GF-D8 (cell line): ENCODE results near the gene SAC3D1.

Experiments
- DNase-seq: peaks from one replicate; lab custom pipeline; 2025; lab: John Stamatoyannopoulos, UW

The SAC3D1 gene

DNA sequence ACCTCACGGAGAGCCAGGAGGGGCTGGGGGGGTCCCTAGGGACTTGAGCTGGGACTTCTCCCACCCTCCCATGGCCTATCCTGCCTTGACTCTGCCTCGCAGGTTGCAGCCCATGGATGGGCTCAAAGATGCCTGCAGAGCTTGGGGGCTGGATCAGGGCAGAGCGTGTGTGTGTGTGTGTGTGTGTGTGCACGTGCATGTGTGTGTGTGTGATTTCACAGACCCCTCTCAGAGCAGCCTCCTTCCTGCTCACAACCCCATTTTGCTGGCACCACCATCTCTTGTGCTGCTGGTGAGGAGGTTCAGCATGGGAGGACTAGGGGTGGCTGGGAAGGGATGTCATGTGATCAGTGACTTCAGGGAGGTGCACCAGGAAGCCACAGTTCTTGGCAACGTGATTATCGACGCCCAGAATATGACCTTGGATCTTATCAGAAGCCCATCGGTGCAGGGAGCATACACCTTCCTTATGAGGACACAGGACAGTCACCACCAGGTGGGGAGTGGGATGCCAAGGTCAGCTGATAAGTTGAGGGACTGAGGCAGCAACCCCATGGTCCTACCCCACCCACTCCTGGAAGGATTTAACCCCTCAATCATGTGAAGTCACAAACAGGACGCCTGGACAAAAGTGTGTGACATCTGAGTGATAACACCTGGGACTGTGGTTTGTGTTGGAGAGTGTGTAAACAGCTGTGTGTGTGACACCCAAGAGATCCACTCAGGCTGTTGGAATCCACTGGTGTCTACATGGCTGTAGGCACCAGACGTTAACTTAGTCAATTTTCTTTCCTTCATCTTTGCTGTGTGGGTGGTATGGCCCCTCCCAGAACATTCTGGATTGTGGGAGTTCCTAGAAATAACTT lies 19.2 kb downstream of the SAC3D1 start:
- no peak for DNase-seq

DNA sequence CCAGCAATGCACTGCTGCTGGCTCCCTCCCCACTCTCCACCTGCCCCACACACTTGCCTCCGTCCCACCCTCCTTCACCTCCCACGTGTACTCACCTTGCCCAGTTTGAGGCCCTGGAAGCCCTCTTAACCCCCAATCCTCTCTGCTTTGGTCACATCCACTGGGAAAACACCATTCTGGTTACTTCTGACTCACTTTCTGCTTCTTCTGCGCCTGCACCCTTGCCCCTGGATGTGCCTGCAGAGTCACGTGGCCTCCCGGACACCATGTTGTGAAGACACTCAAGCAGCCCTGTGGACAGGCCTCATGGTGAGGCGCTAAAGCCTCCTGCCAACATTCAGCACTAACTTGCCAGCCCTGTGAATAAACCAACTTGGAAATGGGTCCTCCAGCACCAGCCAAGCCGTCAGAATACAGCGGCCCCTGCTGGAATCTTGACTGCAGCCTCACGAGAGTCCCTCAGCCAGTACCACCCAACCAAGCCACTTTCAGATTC lies 20.0 kb downstream of the SAC3D1 start:
- DNase-seq: no peak

DNA sequence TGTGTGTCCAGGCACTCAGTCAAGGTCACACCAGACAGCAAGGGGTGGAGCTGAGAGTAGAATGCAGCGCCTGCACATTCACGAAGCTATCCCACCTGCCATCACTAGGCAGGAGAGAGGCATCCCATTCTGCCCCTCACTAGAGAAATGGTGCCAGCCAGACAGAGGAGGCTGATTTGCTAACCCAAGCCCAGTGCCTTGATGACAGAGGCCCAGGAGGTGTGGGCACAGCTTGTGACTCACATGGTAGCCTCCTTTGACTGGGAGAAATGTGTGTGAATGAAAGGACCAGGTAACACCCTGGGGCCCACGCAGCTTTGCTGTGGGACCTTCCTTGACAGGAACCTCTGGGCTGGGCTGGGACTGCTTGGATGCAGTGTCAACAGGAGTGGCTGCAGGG lies 22.5 kb downstream of the SAC3D1 start:
- no peak for DNase-seq

DNA sequence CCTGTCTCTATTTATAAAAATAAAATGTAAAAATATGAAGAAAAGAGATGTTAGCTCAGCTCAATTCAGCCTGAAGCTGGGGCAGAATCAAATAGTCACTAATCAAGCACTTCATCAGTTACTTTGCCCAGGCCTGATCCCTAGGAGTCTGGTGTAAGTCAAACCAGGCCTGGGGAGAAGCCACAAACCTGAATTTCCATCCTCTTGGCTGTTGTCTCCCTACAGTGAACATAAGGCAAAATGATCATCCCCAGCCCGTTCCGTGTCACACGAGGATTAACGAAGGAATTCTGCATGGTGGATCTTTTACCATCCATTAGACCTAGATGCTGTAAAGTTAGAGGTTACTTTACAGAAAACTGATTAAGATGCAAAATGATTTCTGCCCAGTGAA lies 23.8 kb downstream of the SAC3D1 start:
- no peak for DNase-seq

DNA sequence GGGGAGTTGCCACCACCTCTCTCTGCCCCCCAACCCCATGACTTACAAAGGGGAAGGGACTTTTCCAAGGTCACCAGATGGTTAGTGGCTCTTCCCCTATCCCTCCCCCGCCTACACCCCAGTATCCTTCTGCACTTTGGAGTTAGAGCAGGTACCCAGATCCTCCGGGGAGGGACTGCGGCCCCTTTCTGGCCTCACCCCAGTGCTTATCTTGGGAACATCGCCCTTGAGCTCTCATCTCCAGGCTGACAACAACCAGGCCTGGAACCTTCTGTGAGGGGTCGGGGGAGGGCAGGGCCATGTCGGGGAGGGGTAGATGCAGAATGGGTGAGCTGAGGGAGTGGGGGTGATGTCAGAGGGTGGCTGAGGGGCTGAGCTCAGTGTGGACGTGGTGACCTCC lies 24.8 kb downstream of the SAC3D1 start:
- no peak for DNase-seq

DNA sequence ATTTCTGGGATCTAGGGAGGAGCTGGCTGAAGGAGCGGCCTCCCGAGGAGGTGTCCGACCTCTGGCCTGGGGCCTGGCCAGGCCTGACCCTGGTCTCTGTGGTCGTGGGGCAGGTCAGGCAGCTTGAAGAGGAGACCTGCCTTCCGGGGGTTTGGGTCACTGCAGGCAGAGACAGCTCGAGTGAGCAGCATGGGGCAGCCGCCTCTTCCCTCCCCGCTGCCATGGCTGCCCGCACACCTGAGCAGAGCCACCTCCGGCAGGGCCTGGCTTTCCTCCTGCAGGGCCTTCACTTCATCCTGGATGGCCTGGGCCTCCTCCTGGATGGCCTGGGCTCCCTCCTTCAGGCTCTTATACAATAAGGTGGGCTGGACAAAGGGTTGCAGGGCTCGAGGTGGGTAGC lies 25.3 kb downstream of the SAC3D1 start:
- no peak for DNase-seq

DNA sequence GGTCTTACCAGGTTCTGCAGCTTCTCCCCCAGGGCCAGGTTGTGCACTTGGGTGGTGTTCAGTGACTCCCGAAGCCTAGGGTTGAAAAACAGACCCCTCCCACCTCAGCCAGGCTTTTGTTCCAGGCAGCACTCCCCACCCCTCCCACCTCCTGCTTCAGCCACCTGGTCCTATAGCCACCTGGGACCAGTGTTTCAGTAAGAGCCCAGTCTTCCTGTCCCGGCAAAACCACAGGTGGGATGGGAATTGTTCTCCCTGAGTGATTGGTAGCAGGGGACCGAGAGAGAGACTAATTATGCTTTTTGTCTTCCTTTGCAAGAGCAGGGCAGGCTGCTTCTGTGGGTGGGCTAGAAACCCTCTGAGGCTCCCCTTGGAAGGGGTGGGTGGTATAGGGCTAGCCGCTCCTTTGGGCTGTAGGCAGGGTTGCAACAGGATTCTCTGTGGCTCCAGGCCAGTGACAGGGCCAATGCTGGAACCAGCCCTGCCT lies 25.8 kb downstream of the SAC3D1 start:
- no peak for DNase-seq

DNA sequence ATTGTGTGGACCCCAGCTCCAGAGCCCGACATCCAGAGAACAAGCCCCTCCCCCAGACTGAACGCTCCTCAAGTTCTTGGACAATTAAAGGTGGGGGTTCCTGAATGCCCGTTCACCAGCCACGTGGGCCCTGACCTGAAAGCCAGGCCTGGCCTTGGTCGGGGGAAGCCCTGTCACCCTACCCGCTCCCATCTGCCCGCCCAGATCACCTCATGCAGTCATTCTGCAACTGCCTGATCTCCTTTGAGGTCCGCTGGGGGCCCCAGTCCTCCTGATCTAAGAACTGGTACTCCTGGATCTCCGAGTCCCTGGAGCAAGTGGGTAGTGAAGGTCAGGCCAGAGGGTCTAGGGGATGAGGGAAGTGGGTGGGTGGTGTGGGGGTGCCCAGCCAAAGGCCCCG lies 26.4 kb downstream of the SAC3D1 start:
- DNase-seq: no peak

DNA sequence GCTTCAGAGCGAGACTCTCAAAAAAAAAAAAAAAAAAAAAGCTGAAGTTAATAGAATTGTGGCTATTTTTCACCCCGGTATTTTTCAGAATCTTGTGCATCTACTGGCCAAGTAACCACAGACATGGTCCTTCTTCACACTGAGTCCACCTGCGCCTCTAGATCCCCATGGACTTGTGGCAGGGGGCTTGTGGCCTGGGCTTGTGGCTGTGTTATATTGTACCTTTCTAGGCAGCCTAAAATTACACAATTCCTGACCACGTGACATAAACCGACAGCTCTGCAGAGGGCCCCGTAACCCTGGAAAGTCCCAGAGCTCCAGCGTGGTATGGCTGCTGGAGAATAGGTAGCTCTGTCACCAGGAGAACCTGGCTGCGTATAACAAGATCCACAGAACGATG lies 28.2 kb downstream of the SAC3D1 start:
- DNase-seq: peak; percentile 56

DNA sequence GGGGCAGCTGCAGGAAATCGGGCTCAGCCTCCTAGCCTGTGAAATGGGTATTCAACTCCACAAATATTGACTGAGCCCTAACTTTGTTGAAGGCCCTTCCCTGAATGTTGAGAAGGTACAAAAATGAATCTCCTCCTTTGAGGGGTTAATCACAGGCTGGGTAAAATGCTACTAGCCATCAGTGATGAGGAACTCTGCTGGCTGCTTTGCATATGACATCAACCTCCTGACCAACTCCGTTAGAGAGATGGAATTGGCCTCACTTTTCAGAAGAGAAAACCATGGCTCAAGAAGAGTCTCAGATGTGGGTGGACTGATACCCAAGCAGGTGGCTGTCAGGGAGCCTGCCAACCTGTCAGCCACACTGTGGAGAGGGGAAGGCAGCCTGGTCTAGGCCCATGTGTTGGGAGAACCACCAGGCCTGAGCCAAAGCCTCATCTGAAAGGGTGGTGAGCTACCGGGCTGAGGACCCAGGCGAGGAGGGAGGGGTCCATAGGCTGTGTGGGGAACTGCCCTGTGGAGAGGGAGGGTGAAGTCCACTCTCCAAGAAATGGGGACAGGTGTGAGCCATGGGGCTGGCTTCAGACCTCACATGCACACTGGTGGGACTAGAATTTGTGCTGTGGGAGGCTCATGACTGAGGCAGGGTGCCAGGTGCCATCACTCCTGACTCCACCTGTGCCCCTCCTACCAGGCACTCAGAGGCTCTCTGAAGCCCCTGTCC lies 31.1 kb downstream of the SAC3D1 start:
- no peak for DNase-seq

DNA sequence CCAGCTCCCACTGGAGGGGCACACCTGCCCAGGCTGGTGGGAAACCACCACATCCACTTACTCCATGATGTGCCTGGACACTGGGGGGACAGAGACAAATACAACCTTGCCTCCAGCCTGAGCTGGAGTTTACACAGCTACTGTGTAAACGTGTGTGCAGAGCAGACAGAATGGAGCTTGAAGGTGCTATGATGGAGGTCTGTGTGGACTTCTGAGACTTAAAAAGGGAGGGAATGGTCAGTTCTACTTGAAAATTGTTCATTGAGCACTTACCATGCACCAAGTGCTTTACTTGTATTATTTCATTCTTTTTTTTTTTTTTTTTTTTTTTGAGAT lies 31.6 kb downstream of the SAC3D1 start:
- no peak for DNase-seq

DNA sequence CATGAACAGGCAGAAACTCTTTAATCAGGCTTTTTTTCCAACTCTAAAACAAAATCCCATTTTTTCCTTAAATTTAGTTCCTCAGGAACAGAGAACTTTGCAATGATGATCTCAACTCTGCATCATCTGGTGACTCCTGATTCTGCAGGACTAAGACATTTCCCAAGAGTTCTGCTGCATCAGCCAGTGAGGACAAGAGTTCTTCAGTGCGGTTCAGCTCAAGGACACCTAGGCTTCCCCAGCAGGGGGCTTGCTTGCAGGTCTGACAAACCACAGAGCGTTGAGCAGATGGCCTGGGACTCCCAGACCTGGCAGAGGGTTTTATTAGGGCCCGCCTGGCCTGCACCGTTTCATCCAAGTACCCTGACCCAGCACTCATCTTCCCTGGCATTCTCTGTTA lies 36.4 kb downstream of the SAC3D1 start:
- DNase-seq: no peak

DNA sequence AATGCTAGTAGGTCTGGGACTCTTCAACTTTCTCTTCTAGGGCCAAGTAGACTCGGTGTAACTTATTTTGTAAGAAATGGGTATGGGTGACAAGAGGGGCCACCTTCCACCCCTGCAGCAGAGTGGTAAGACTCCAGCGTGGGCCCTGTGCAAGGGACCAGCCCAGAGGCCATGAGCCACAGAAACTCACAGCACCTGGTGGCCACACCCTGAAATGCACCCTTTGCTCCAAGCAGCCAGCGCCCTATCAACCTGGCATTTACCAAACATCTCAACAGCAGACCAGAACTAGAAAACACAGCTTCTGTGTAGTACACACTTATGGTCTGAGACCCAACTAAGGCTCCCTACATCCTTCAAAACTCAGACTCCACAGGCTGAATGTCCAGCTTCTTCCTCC lies 37.1 kb downstream of the SAC3D1 start:
- no peak for DNase-seq

DNA sequence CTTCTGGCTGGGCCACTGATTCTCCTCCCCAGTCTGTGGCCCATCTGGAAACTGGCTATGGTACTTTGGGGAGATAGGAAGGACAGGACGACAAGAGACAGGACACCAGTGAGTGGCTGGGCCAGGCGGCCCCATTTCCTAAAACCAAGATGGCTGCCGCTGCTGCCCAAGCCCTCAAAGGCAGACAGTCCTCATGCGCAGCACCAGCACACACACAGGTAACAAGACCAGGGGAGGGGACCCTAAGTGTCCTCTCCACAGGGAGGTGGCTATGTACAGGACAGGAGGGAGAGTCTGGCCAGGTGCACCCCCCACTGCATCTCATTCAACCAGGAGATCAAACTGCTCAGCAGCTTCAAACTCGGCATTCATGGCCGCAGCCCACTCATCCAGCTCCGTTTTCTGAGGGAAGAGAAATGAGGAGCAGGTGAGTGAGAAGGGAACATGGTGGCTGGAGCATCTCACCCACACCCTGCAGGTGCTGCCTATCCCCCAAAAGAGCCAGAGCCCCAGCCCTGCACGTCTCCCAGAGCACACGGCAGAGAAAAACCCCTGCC lies 37.9 kb downstream of the SAC3D1 start:
- no peak for DNase-seq

DNA sequence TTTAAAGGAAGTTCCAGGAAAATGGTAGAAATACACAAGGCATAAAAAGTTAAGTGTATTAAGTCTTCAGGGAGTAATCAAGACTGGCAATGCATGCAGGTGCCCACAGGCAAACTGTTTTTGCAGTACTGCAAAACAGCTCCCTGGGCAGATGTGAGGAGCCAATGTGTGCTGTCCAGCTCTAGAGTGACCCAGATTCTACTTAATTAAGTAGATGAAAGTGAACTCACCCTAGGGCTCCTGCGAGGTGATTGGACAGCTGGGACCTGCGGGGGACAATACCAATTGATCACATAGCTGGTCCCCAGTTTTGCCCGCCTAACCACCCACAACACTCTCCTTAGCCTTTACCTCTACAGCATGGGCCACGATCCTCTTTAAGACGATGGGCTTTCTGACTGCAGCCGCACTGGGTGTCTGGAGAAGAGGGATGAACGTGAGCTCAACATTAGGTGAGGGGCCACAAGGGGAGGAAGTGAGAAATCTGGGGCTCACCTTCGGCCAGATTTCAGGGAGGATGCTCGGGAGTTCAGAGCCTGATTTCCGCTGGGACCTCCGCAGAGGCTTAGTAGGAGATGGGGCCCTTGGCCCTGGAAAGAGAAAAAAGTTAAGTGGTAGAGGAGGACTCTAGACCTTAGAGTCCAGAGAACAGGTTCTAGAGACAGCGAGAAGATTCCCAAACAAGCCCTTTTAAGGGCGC lies 42.3 kb downstream of the SAC3D1 start:
- DNase-seq: no peak

DNA sequence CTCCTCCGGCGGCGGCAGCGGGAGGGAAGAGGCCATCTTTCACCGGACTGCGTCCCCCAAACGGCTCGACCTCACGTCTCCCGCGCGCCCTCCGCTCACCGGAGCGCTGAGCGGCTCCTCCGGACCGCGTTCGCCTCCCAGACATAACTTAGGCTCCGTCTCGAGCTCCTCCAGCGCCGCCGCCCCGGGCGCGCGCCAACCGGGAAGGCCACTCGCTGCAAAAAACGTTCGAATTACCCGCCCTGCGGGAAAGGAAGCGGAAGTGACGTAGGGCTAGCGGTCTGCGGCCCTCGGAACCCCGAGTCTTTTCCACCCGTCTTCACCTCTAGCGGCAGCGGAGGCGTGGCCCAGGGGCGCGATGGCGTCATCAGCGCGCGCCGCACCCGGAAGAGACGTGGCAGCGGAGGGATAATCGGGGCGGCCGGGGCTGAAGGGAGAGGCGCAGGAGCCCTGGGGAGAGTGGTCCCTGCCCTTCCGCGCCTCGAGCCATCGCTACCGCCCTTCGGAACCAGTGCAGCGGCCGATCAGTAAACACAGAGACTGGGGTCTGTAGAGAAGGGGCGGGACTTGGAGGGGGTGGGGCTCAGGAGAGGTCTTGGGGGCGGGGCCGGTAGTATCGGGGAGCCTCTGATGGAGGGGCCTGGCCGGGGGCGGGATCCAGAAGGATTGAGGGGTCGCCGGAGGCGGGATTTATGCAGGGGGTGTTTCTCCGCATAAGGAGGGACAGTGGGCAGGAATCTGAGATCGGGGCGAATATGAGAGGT lies 43.0 kb downstream of the SAC3D1 start, which contains the start of the genes CDCA5 and ZFPL1:
CDCA5 (minus strand) TSS at position 207 of the 764 bp plus-strand sequence; CDS start at position 145, 62 bp downstream.
ZFPL1 (plus strand) TSS at position 389 of the 764 bp plus-strand sequence. CDS start 477 bp downstream, outside the sequence.
- DNase-seq: peak; percentile 87

DNA sequence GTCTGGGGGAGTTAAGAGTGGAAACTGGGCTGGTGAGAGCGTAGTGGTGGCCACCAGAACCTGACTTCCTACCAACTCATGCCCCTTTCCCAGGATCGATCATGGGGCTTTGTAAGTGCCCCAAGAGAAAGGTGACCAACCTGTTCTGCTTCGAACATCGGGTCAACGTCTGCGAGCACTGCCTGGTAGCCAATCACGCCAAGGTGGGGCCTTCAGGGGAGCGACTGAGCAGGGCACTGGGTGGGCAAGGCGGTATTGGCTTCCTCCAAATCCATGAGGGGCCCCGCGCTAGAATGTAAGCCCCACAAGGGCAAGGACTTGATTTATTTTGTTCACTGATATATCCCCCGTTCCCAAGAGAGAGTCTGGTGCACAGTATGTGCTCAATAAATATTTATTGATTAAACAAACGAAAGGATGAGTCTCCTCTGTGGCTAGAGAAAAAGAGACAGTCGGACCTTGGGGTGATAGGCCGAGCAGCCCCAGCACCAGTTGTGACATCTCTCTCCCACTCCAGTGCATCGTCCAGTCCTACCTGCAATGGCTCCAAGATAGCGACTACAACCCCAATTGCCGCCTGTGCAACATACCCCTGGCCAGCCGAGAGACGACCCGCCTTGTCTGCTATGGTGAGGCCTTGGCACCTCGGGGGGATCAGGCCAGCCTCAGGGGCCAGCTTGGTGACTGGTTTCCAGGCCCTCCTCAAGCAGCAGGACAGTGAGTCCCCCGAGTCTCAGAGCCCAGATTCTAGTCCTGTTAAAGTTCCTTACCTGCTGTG lies 43.8 kb downstream of the SAC3D1 start:
- no peak for DNase-seq

DNA sequence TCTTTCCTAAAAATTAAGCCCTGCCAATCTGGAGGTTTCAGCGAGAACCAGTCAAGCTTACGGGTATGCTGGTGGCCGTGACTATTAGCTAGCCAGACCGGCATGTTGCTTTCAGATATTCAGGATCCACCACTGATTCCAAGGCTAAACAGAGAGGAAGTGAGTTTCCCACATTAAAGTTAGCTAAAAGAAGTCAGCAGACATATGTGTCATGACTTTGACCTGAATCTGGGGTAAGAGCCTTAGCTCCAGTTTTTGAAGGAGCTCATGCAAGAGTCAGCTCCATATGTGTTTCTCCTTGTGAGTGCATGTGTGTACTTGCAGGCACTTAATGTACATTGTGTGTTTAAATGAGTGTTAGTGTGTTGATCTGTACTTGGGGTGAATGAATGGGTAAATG lies 44.4 kb downstream of the SAC3D1 start:
- DNase-seq: no peak

DNA sequence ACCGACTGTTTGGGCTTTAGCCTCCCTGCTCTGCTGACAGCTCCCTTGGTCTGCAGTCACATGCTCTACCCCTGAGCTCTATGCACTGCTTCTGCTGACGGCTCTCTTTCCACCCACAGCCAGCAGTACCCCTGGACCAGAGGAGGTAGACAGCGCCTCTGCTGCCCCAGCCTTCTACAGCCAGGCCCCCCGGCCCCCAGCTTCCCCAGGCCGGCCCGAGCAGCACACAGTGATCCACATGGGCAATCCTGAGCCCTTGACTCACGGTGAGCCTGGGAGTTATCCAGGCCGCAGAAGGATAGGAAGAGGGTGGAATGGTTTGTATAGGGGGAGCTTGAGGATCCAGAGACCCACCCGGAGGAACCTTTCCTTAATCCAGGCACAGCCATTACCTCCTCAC lies 45.8 kb downstream of the SAC3D1 start:
- no peak for DNase-seq

DNA sequence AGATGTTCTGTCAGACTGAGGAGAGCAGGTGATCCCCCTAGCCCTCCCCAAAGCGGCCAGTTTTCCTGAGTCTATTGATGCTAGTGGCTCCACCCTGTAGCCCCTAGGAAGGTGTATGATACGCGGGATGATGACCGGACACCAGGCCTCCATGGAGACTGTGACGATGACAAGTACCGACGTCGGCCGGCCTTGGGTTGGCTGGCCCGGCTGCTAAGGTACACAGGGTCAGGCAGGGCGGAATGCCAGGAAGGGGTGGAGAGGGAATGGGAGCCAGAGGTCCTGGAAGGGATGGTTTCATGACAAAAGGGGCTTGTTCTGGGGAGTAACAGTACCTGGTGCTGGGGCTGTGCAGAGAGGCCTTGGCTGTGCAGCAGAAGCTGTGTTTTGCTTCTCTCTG lies 46.2 kb downstream of the SAC3D1 start:
- no peak for DNase-seq

DNA sequence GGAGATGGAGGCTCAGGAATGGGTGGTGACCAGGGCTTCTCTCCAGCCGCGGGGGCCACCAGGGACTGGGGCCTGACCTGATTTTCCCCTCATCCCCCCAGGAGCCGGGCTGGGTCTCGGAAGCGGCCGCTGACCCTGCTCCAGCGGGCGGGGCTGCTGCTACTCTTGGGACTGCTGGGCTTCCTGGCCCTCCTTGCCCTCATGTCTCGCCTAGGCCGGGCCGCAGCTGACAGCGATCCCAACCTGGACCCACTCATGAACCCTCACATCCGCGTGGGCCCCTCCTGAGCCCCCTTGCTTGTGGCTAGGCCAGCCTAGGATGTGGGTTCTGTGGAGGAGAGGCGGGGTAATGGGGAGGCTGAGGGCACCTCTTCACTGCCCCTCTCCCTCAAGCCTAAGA lies 46.8 kb downstream of the SAC3D1 start:
- DNase-seq: no peak
